A549 (cell line): ENCODE measurements around the gene PEX7. TPM values are rescaled to one million over a fixed set of nuclear protein-coding genes. Genes with fewer than 3 reads are reported as not detected.

Experiments used
- ATAC-seq, 2 experiments: fragments of 200-7000 bp in 1 of 2; fragments of >200 bp in 1 of 2; cut with Nextera tagmentation in 1 of 2; cut with Tn5 transposase in 1 of 2; 3 replicates each; pipeline versions ENCODE4 v1.8.0 to v1.9.1; 2018 to 2020; ENCODE audit warnings: mild to moderate bottlenecking in 1 of 2, moderate library complexity in 1 of 2
- CTCF ChIA-PET: fragments of 300-600 bp; sonication (Branson Sonifier 250); formaldehyde crosslinking; extraction: SDS; loops from one replicate; lab custom pipeline; 2021; ENCODE audit warnings: antibody characterized with exemption, inconsistent platforms; lab: Yijun Ruan, JAX
- POLR2A ChIA-PET: fragments of 350-600 bp; formaldehyde crosslinking; extraction: SDS; loops from one replicate; lab custom pipeline; 2021; ENCODE audit warnings: antibody characterized with exemption, inconsistent platforms; lab: Yijun Ruan, JAX
- DNase-seq, 2 experiments: peaks; one replicate each; pipeline versions ENCODE4 v3.0.0 to v3.0.0-alpha.2; 2011 to 2016; ENCODE audit warnings: low read depth in 1 of 2, low spot score in 1 of 2
- FAIRE-seq: peaks from 2 replicates; lab custom pipeline; 2011; peaks lifted over from hg19 to GRCh38; lab: Jason Lieb, UNC
- H3K27ac ChIP-seq, 2 experiments: fragments of >200 bp; sonication (Bioruptor Twin); formaldehyde crosslinking; 3 replicates each; pipeline ENCODE4 v1.5.1; 2016 to 2017
- H3K4me1 ChIP-seq: fragments of >200 bp; sonication (Bioruptor Twin); formaldehyde crosslinking; 3 replicates; pipeline ENCODE4 v1.6.1; 2016
- H3K4me2 ChIP-seq: fragments of >200 bp; sonication (Bioruptor Twin); formaldehyde crosslinking; 3 replicates; pipeline ENCODE4 v1.6.1; 2016
- H3K4me3 ChIP-seq: fragments of >200 bp; sonication (Bioruptor Twin); formaldehyde crosslinking; 3 replicates; pipeline ENCODE4 v1.5.1; 2016
- H3K9me3 ChIP-seq: fragments of >200 bp; sonication (Bioruptor Twin); formaldehyde crosslinking; 3 replicates; pipeline ENCODE4 v1.6.1; 2016
- CBX2 ChIP-seq: fragments of 200-600 bp; sonication (generic); IDR thresholded peaks from 2 replicates; pipeline ENCODE4 v1.6.1; 2016; ENCODE audit warnings: low read depth, mild to moderate bottlenecking, borderline replicate concordance
- EHF ChIP-seq: fragments of 250-450 bp; sonication (Bioruptor Pico); IDR thresholded peaks from 2 replicates; pipeline ENCODE4 v1.5.0; 2020; ENCODE audit warnings: mild to moderate bottlenecking
- FOSB ChIP-seq: fragments of 250-450 bp; sonication (Bioruptor Pico); IDR thresholded peaks from 2 replicates; pipeline ENCODE4 v1.5.0; 2020; ENCODE audit warnings: mild to moderate bottlenecking, moderate library complexity
- FOSL2 ChIP-seq, 2 experiments: fragments of 450-650 bp in 1 of 2; fragments of >200 bp in 1 of 2; sonication (Bioruptor Twin) in 1 of 2; formaldehyde crosslinking; IDR thresholded peaks; 2 replicates each; pipeline versions ENCODE4 v1.5.0 to v1.6.1; 2016 to 2020; ENCODE audit warnings: mild to moderate bottlenecking in 1 of 2, moderate library complexity in 1 of 2
- FOXS1 ChIP-seq: fragments of 250-450 bp; sonication (Bioruptor Pico); IDR thresholded peaks from 2 replicates; pipeline ENCODE4 v1.5.0; 2020; ENCODE audit warnings: mild to moderate bottlenecking, moderate library complexity
- HEYL ChIP-seq: fragments of 250-450 bp; sonication (Bioruptor Pico); IDR thresholded peaks from 2 replicates; pipeline ENCODE4 v1.8.0; 2021; ENCODE audit warnings: mild to moderate bottlenecking, moderate library complexity
- HOXB5 ChIP-seq: fragments of 250-450 bp; sonication (Bioruptor Pico); IDR thresholded peaks from 2 replicates; pipeline ENCODE4 v1.5.0; 2020; ENCODE audit warnings: mild to moderate bottlenecking, moderate library complexity
- JUN ChIP-seq, 2 experiments: fragments of >200 bp; sonication (Bioruptor Twin); formaldehyde crosslinking; IDR thresholded peaks; 2 replicates in 1 of 2; 3 replicates in 1 of 2; pipeline ENCODE4 v1.6.1; 2016 to 2017
- KDM5A ChIP-seq: fragments of 200-600 bp; sonication (generic); IDR thresholded peaks from 2 replicates; pipeline ENCODE4 v1.6.1; 2016; ENCODE audit warnings: antibody characterized with exemption, mild to moderate bottlenecking
- MAFK ChIP-seq: fragments of 450-650 bp; IDR thresholded peaks from 2 replicates; pipeline ENCODE4 v1.6.1; 2014; ENCODE audit not compliant: partially characterized antibody
- MAZ ChIP-seq: fragments of 150-350 bp; IDR thresholded peaks from 2 replicates; pipeline ENCODE4 v1.6.1; 2014; ENCODE audit warnings: antibody characterized with exemption, low read depth, low read length, borderline replicate concordance
- NPAS2 ChIP-seq: fragments of 250-450 bp; sonication (Bioruptor Pico); IDR thresholded peaks from 2 replicates; pipeline ENCODE4 v1.8.0; 2022; ENCODE audit warnings: mild to moderate bottlenecking, moderate library complexity, borderline replicate concordance
- NR3C1 ChIP-seq: fragments of >200 bp; sonication (Bioruptor Twin); formaldehyde crosslinking; IDR thresholded peaks from 3 replicates; pipeline ENCODE4 v1.6.1; 2017
- PHF8 ChIP-seq: fragments of 200-600 bp; sonication (generic); IDR thresholded peaks from 2 replicates; pipeline ENCODE4 v1.6.1; 2016; ENCODE audit warnings: low read depth, mild to moderate bottlenecking, antibody characterized with exemption, moderate library complexity, borderline replicate concordance
- POLR2A ChIP-seq: IDR thresholded peaks from 2 replicates; pipeline ENCODE4 v1.6.1; 2012; ENCODE audit warnings: mild to moderate bottlenecking, low read length
- RARB ChIP-seq: fragments of 250-450 bp; sonication (Bioruptor Pico); IDR thresholded peaks from 2 replicates; pipeline ENCODE4 v1.8.0; 2021; ENCODE audit warnings: mild to moderate bottlenecking, moderate library complexity
- RCOR1 ChIP-seq: fragments of 150-350 bp; IDR thresholded peaks from 2 replicates; pipeline ENCODE4 v1.6.1; 2014; ENCODE audit warnings: antibody characterized with exemption, low read length, low read depth
- RNF2 ChIP-seq: fragments of 200-600 bp; sonication (generic); IDR thresholded peaks from 2 replicates; pipeline ENCODE4 v1.6.1; 2016; ENCODE audit warnings: low read depth, mild to moderate bottlenecking, antibody characterized with exemption, moderate library complexity, borderline replicate concordance
- SREBF2 ChIP-seq: fragments of 450-650 bp; IDR thresholded peaks from 2 replicates; pipeline ENCODE4 v1.6.1; 2014; ENCODE audit warnings: mild to moderate bottlenecking, moderate library complexity
- TFCP2L1 ChIP-seq: fragments of 250-450 bp; sonication (Bioruptor Pico); IDR thresholded peaks from 2 replicates; pipeline ENCODE4 v1.5.0; 2021; ENCODE audit warnings: mild to moderate bottlenecking
- TP53 ChIP-seq: fragments of 250-450 bp; sonication (Bioruptor Pico); IDR thresholded peaks from 2 replicates; pipeline ENCODE4 v1.5.0; 2021; ENCODE audit warnings: mild to moderate bottlenecking, moderate library complexity
- ZNF302 ChIP-seq: fragments of 250-450 bp; sonication (Bioruptor Pico); IDR thresholded peaks from 2 replicates; pipeline ENCODE4 v1.9.0; 2021; ENCODE audit warnings: inconsistent platforms, mild to moderate bottlenecking, moderate library complexity
- ZSCAN20 ChIP-seq: fragments of 250-450 bp; sonication (Bioruptor Pico); IDR thresholded peaks from 2 replicates; pipeline ENCODE4 v1.8.0; 2022; ENCODE audit warnings: mild to moderate bottlenecking, moderate library complexity
- WGBS: methylation state at CpG from one replicate; pipeline ENCODE4 v1.1.6; 2017; ENCODE audit errors: missing lambda C conversion rate; 5-methylcytosine and 5-hydroxymethylcytosine counted together
- polyA plus RNA-seq, 4 experiments: library from polyadenylated mRNA; depleted of rRNA in 3 of 4; stranded (reverse); fragments of >200 nt; fragmentation: RNase III in 1 of 4; extraction: RNeasy Plus Mini Kit Qiagen cat#74134 plus additional on column Dnase treatment in 1 of 4; gene quantifications; 2 replicates in 3 of 4; 3 replicates in 1 of 4; pipeline ENCODE4 v1.2.3, GENCODE V29; 2011 to 2017
- TF ChIP-seq, protein P1 (sequence below): fragments of 150-350 bp; IDR thresholded peaks from 2 replicates; pipeline ENCODE4 v1.6.1; 2014; ENCODE audit warnings: low read depth, mild to moderate bottlenecking, low read length
- TF ChIP-seq, protein P2 (sequence below): IDR thresholded peaks from 2 replicates; pipeline ENCODE4 v1.6.1; 2012
- TF ChIP-seq, protein P3 (sequence below): IDR thresholded peaks from 2 replicates; pipeline ENCODE4 v1.6.1; 2012; ENCODE audit warnings: low read depth, borderline replicate concordance

PEX7 gene
- polyA plus RNA-seq, 2 of the 4 experiments (the other 2 are of a cell fraction): 6.9 to 9.6 TPM

DNA sequence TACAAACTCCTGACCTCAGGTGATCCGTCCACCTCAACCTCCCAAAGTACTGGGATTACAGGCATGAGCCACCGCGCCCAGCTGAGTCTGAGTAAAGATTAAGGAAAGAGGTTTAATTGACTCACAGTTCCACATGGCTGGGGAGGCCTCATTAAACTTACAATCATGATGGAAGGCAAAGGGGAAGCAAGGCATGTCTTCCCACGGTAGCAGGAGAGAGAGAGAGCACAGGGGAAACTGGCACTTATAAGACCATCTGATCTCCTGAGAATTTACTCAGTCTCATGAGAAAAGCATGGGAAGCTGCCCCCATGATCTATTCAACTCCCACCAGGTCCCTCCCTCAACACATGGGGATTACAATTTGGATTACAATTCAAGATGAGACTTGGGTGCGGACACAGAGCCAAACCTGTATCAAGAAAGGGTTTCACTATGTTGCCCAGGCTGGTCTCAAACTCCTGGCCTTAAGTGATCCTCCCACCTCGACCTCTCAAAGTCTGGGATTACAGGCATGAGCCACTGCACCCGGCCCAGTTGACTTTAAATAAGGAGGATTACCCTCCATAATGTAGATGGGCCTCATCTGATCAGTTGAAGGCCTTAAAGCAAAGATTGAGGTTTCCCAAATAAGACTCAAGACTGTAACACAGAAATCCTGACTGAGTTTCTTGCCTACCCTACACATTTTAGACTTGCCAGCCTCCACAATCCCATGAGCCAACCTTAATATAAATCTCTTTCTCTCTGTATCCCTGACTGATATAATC, 13.1 kb upstream of the PEX7 start:
- TF ChIP-seq JUN (IDR thresholded peaks at IDR 0.05) (no peak), SREBF2 (no peak), HEYL (no peak), NPAS2 (CRISPR knock-in tag) (no peak), POLR2A (no peak), NR3C1 (no peak), HOXB5 (CRISPR knock-in tag) (no peak), MAZ (no peak), FOSB (no peak), ZSCAN20 (CRISPR knock-in tag) (no peak)
- TF ChIP-seq, protein P1, sequence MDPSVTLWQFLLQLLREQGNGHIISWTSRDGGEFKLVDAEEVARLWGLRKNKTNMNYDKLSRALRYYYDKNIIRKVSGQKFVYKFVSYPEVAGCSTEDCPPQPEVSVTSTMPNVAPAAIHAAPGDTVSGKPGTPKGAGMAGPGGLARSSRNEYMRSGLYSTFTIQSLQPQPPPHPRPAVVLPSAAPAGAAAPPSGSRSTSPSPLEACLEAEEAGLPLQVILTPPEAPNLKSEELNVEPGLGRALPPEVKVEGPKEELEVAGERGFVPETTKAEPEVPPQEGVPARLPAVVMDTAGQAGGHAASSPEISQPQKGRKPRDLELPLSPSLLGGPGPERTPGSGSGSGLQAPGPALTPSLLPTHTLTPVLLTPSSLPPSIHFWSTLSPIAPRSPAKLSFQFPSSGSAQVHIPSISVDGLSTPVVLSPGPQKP: no peak
- TF ChIP-seq, protein P2, sequence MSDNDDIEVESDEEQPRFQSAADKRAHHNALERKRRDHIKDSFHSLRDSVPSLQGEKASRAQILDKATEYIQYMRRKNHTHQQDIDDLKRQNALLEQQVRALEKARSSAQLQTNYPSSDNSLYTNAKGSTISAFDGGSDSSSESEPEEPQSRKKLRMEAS: no peak
- ATAC-seq (no peak), FAIRE-seq (no peak), DNase-seq (no peak)
- CTCF ChIA-PET: no interaction called here
- H3K9me3 ChIP-seq: no peaks in the 10 kb centered on the region
- POLR2A ChIA-PET: no interaction called here
- H3K4me1 ChIP-seq: no peaks in the 10 kb centered on the region
- H3K27ac ChIP-seq: no peak overlapping the region
- no peak overlapping the region for H3K4me3 ChIP-seq
- 51% methylated on average over 5 of the region's 7 CpGs for WGBS
- H3K4me2 ChIP-seq: no peak overlapping the region

DNA sequence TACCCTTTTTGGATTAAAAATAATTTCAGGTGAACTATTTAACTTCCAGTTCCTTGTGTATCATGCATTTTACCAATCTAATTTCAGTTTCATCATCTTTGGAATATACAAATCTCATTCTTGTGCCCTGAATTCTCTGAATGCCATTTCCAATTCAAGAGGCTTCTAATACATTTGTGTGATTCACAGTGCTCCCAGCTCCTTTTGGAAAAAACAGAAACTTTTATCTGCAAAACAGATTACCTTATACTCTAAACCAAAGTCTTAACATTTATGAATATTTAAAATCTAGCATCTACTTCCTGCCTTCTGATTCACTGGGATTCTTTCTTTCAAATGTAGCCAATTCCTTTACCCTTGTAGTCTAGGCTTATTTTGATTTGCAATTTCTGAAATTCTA, 11.1 kb upstream of the PEX7 start:
- ATAC-seq (no peak), DNase-seq (no peak), FAIRE-seq (no peak)
- Histone ChIP-seq H3K4me1 (no peaks in the 10 kb centered on the region), H3K27ac (no peak overlapping the region), H3K4me2 (no peak overlapping the region), H3K9me3 (no peaks in the 10 kb centered on the region; the same call in 2 of the 3 replicates), H3K4me3 (no peak overlapping the region)
- no peak for TF ChIP-seq TFCP2L1 (CRISPR knock-in tag)
- no peak for TF ChIP-seq NR3C1
- no peak for TF ChIP-seq JUN (IDR thresholded peaks at IDR 0.05)
- TF ChIP-seq, protein P3, sequence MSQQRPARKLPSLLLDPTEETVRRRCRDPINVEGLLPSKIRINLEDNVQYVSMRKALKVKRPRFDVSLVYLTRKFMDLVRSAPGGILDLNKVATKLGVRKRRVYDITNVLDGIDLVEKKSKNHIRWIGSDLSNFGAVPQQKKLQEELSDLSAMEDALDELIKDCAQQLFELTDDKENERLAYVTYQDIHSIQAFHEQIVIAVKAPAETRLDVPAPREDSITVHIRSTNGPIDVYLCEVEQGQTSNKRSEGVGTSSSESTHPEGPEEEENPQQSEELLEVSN: no peak
- TF ChIP-seq RARB: no peak
- no peak for TF ChIP-seq FOSL2 (IDR thresholded peaks at IDR 0.05)
- TF ChIP-seq FOSL2 (CRISPR knock-in tag; IDR thresholded peaks at IDR 0.05): no peak
- no peak for TF ChIP-seq ZNF302 (CRISPR knock-in tag)
- TF ChIP-seq RNF2: no peak
- no peak for TF ChIP-seq PHF8
- no peak for TF ChIP-seq HOXB5 (CRISPR knock-in tag)
- TF ChIP-seq KDM5A: no peak
- no peak for TF ChIP-seq SREBF2
- TF ChIP-seq CBX2: no peak
- no peak for TF ChIP-seq EHF (CRISPR knock-in tag)
- no peak for TF ChIP-seq FOXS1 (CRISPR knock-in tag)
- no peak for TF ChIP-seq RCOR1
- TF ChIP-seq TP53 (CRISPR knock-in tag): no peak
- no peak for TF ChIP-seq MAFK
- CTCF ChIA-PET: interaction anchor here (1.4 kb wide), 1 partner anchor 19 kb away, joined by 5 read pairs; the partner anchor contains the start of gene MAP3K5
- POLR2A ChIA-PET: no interaction called here
